Measurements from ENCODE around the gene SIGLEC8. TPM values are rescaled to one million over a fixed set of nuclear protein-coding genes. Genes with fewer than 3 reads are reported as not detected.

Gene SIGLEC8
- total RNA-seq, 4 donors from 2014 or later: 0.18 to 13.2 (median 0.52) TPM

GRCh38 chr19:51440052-51440451 lies 18.2 kb downstream of the SIGLEC8 start:
- Histone ChIP-seq H3K4me3 (no peak overlapping the region), H3K9me3 (no peaks in the 10 kb centered on the region), H3K4me1 (peaks cover 0 to 10% (median 6%) of the 10 kb centered on the region in 4 donors), H3K36me3 (no peaks in the 10 kb centered on the region), H3K27me3 (no peaks in the 10 kb centered on the region), H3K27ac (no peak overlapping the region)
- TF ChIP-seq CTCF (IDR thresholded peaks at IDR 0.05) (no peak), POLR2A (IDR thresholded peaks at IDR 0.05) (no peak)
- DNase-seq: no peak

GRCh38 chr19:51439021-51439465 lies 19.2 kb downstream of the SIGLEC8 start:
- peak in 2 of 3 donors; percentile 33 to 60 for DNase-seq
- H3K4me3 ChIP-seq: no peak overlapping the region
- H3K27ac ChIP-seq: no peak overlapping the region
- TF ChIP-seq POLR2A (IDR thresholded peaks at IDR 0.05) (no peak), CTCF (IDR thresholded peaks at IDR 0.05) (peak in 5 of 6 experiments; percentile 8 to 44 (median 37))
- H3K36me3 ChIP-seq: no peaks in the 10 kb centered on the region
- no peaks in the 10 kb centered on the region for H3K9me3 ChIP-seq
- no peaks in the 10 kb centered on the region for H3K27me3 ChIP-seq
- peaks cover 0 to 10% (median 6%) of the 10 kb centered on the region in 4 donors for H3K4me1 ChIP-seq

- Histone ChIP-seq H3K9me3 (no peaks in the 10 kb centered on the region), H3K27ac (no peak overlapping the region), H3K4me3 (no peak overlapping the region), H3K36me3 (no peaks in the 10 kb centered on the region), H3K27me3 (no peaks in the 10 kb centered on the region), H3K4me1 (peaks cover 0 to 6% (median 0%) of the 10 kb centered on the region in 4 donors)
- TF ChIP-seq POLR2A (IDR thresholded peaks at IDR 0.05) (no peak), CTCF (IDR thresholded peaks at IDR 0.05) (no peak)
- no peak for DNase-seq
Measured at GRCh38 chr19:51434456-51434855, 23.8 kb downstream of the SIGLEC8 start.

GRCh38 chr19:51433043-51433442 lies 25.2 kb downstream of the SIGLEC8 start:
- H3K9me3 ChIP-seq: no peaks in the 10 kb centered on the region
- DNase-seq: no peak
- no peak overlapping the region for H3K27ac ChIP-seq
- H3K27me3 ChIP-seq: no peaks in the 10 kb centered on the region
- TF ChIP-seq POLR2A (IDR thresholded peaks at IDR 0.05): no peak
- no peak for TF ChIP-seq CTCF (IDR thresholded peaks at IDR 0.05)
- H3K4me3 ChIP-seq: no peak overlapping the region
- no peaks in the 10 kb centered on the region for H3K4me1 ChIP-seq
- H3K36me3 ChIP-seq: no peaks in the 10 kb centered on the region

GRCh38 chr19:51431124-51431523 lies 27.1 kb downstream of the SIGLEC8 start:
- Histone ChIP-seq H3K27ac (no peak overlapping the region), H3K9me3 (no peaks in the 10 kb centered on the region), H3K4me3 (no peak overlapping the region), H3K36me3 (no peaks in the 10 kb centered on the region), H3K27me3 (no peaks in the 10 kb centered on the region), H3K4me1 (no peaks in the 10 kb centered on the region)
- DNase-seq: no peak
- TF ChIP-seq CTCF (IDR thresholded peaks at IDR 0.05): no peak
- no peak for TF ChIP-seq POLR2A (IDR thresholded peaks at IDR 0.05)

GRCh38 chr19:51430221-51430620 lies 28.0 kb downstream of the SIGLEC8 start:
- Histone ChIP-seq H3K27ac (no peak overlapping the region), H3K4me1 (no peaks in the 10 kb centered on the region), H3K27me3 (no peaks in the 10 kb centered on the region), H3K9me3 (no peaks in the 10 kb centered on the region), H3K4me3 (no peak overlapping the region), H3K36me3 (no peaks in the 10 kb centered on the region)
- no peak for TF ChIP-seq CTCF (IDR thresholded peaks at IDR 0.05)
- no peak for TF ChIP-seq POLR2A (IDR thresholded peaks at IDR 0.05)
- DNase-seq: no peak
